GM19324 (cell line): ENCODE data around the gene BRME1.
A peak's percentile ranks its signal among the peaks of the same experiment; 100 is the strongest.

Experiments used
- ATAC-seq: cut with Tn5 transposase; IDR thresholded peaks from one replicate; pipeline ENCODE4 v1.9.1; 2021; ENCODE audit warnings: mild to moderate bottlenecking, moderate library complexity; ENCODE audit not compliant: unreplicated experiment, low FRiP score

Gene BRME1

GRCh38 chr19:13905634-13906520 is at the start of gene BRME1, which contains the start of gene CC2D1A:
Gene BRME1 (minus strand): TSS chr19:13906117. CDS start chr19:13904892, 1,225 bp downstream.
Gene CC2D1A (plus strand): TSS chr19:13906201. CDS start chr19:13906442, 241 bp downstream.
- ATAC-seq = peak; percentile 98

- no peak for ATAC-seq
These were observed 48.3 kb upstream of the BRME1 start for GRCh38 chr19:13954185-13954584.

GRCh38 chr19:13952931-13953531 is 47.1 kb upstream of the BRME1 start:
- ATAC-seq = no peak

GRCh38 chr19:13952154-13952930 is 46.4 kb upstream of the BRME1 start, which contains the start of gene DCAF15:
Gene DCAF15 (plus strand): TSS chr19:13952509. CDS start chr19:13952513, 4 bp downstream.
- ATAC-seq = peak; percentile 97

GRCh38 chr19:13951799-13952153 is 45.9 kb upstream of the BRME1 start:
- ATAC-seq = peak; percentile 2

GRCh38 chr19:13951043-13951442 is 45.1 kb upstream of the BRME1 start:
- no peak for ATAC-seq

- ATAC-seq = no peak
These were observed 40.5 kb upstream of the BRME1 start for GRCh38 chr19:13946414-13946813.

- no peak for ATAC-seq
These were observed 36.2 kb upstream of the BRME1 start for GRCh38 chr19:13942023-13942684.

GRCh38 chr19:13938301-13939064 is 32.6 kb upstream of the BRME1 start, which contains the start of gene PODNL1:
Gene PODNL1 (minus strand): TSS chr19:13938417. CDS start chr19:13938181, 236 bp downstream.
- ATAC-seq = no peak

GRCh38 chr19:13937479-13938300 is 31.8 kb upstream of the BRME1 start:
- ATAC-seq = no peak

- no peak for ATAC-seq
These were observed 30.0 kb upstream of the BRME1 start for GRCh38 chr19:13935765-13936510.

- ATAC-seq = no peak
These were observed 28.8 kb upstream of the BRME1 start for GRCh38 chr19:13934785-13935109.

- no peak for ATAC-seq
These were observed 27.0 kb upstream of the BRME1 start for GRCh38 chr19:13932911-13933393.

GRCh38 chr19:13932149-13932637 is 26.3 kb upstream of the BRME1 start:
- ATAC-seq = no peak

- no peak for ATAC-seq
These were observed 25.7 kb upstream of the BRME1 start for GRCh38 chr19:13931391-13932148.

GRCh38 chr19:13930402-13930801 is 24.5 kb upstream of the BRME1 start:
- ATAC-seq = no peak

- no peak for ATAC-seq
These were observed 24.0 kb upstream of the BRME1 start for GRCh38 chr19:13929956-13930355.
